Measurements from ENCODE around the gene PTPN1. TPM values are rescaled to one million over a fixed set of nuclear protein-coding genes. Genes with fewer than 3 reads are reported as not detected.

PTPN1 gene
- total and polyA plus RNA-seq, 2 of the 13 experiments (the other 11 are each of a cell fraction or from before 2014, with no cell fraction given) = 17.7 to 37.2 TPM

DNA sequence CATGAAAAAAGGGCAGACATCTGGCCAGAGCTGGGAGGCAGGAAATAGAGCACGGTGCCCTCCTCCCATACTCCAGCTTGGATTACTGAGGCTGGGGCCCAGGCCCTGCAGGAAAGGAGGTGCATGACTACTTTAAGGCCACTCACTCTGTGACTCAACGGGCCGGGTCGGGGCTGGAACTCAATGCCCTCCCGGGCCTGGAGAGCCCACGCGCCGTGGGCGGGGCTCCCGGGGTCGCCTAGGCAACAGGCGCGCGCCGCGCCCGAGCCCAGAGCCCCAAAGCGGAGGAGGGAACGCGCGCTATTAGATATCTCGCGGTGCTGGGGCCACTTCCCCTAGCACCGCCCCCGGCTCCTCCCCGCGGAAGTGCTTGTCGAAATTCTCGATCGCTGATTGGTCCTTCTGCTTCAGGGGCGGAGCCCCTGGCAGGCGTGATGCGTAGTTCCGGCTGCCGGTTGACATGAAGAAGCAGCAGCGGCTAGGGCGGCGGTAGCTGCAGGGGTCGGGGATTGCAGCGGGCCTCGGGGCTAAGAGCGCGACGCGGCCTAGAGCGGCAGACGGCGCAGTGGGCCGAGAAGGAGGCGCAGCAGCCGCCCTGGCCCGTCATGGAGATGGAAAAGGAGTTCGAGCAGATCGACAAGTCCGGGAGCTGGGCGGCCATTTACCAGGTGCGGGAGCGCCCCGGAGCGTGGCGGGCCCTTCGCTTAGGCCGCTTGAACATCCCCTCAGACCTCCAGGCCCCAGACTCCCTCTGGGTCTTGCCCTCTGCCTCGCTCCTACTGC is at the start of gene PTPN1 (continued):
- TF ChIP-seq ZNF598 (CRISPR knock-in tag; IDR thresholded peaks at IDR 0.05; ENCODE audit: borderline replicate concordance) (peak; percentile 88), ZKSCAN8 (CRISPR knock-in tag; IDR thresholded peaks at IDR 0.05; ENCODE audit: borderline replicate concordance) (no peak; the same call in 1 of the 2 replicates), NFYC (CRISPR knock-in tag; IDR thresholded peaks at IDR 0.05) (peak; percentile 95), HNRNPLL (IDR thresholded peaks at IDR 0.05; ENCODE audit: low read depth, low read length, poor library complexity, severe bottlenecking) (peak; percentile 85), ZNF24 (IDR thresholded peaks at IDR 0.05) (0 out of 2 replicates have a peak, but pooled peaks have one; percentile 57), ZNF790 (CRISPR knock-in tag; IDR thresholded peaks at IDR 0.05; ENCODE audit: borderline replicate concordance) (peak; percentile 93), GATAD1 (CRISPR knock-in tag; IDR thresholded peaks at IDR 0.05) (peak; percentile 92), HDAC1 (CRISPR knock-in tag; IDR thresholded peaks at IDR 0.05) (peak; percentile 82), MAZ (IDR thresholded peaks at IDR 0.05; ENCODE audit: borderline replicate concordance, low read depth, low read length) (peak; percentile 88), MAZ (CRISPR knock-in tag; IDR thresholded peaks at IDR 0.05; ENCODE audit: low read depth) (peak; percentile 95), SP140L (CRISPR knock-in tag; IDR thresholded peaks at IDR 0.05; ENCODE audit: borderline replicate concordance) (peak; percentile 94; the same call in 1 of the 2 replicates), ZNF546 (CRISPR knock-in tag; conservative IDR thresholded peaks at IDR 0.05) (peak; percentile 86), TEAD3 (CRISPR knock-in tag; optimal IDR thresholded peaks at IDR 0.05; ENCODE audit: borderline replicate concordance) (peak; percentile 60), SMC3 (IDR thresholded peaks at IDR 0.05; ENCODE audit: low read length) (no peak), SALL1 (CRISPR knock-in tag; IDR thresholded peaks at IDR 0.05) (peak; percentile 89), SOX13 (IDR thresholded peaks at IDR 0.05) (peak; percentile 17; the same call in 1 of the 2 replicates), SOX13 (CRISPR knock-in tag; conservative IDR thresholded peaks at IDR 0.05 in 1 of 2, IDR thresholded peaks at IDR 0.05 in 1 of 2) (peak in 1 of 2 experiments; percentile 28; a peak in 2 of 4 replicates), ZNF44 (CRISPR knock-in tag; IDR thresholded peaks at IDR 0.05) (0 out of 2 replicates have a peak, but pooled peaks have one; percentile 67), SIX4 (CRISPR knock-in tag; IDR thresholded peaks at IDR 0.05) (peak; percentile 96), TAF1 (CRISPR knock-in tag; IDR thresholded peaks at IDR 0.05) (peak; percentile 100), ZNF30 (CRISPR knock-in tag; IDR thresholded peaks at IDR 0.05) (peak; percentile 83; the same call in 1 of the 2 replicates), IRF2 (CRISPR knock-in tag; IDR thresholded peaks at IDR 0.05) (peak; percentile 91), ZNF7 (CRISPR knock-in tag; IDR thresholded peaks at IDR 0.05) (no peak), PCBP1 (IDR thresholded peaks at IDR 0.05; ENCODE audit: borderline replicate concordance, low read depth, low read length) (no peak), PHF20 (CRISPR knock-in tag; IDR thresholded peaks at IDR 0.05) (peak; percentile 83), MXD4 (CRISPR knock-in tag; IDR thresholded peaks at IDR 0.05) (peak; percentile 96), ATF1 (CRISPR knock-in tag; IDR thresholded peaks at IDR 0.05) (peak; percentile 56; the same call in 1 of the 2 replicates)
- TF ChIP-seq, protein P1, sequence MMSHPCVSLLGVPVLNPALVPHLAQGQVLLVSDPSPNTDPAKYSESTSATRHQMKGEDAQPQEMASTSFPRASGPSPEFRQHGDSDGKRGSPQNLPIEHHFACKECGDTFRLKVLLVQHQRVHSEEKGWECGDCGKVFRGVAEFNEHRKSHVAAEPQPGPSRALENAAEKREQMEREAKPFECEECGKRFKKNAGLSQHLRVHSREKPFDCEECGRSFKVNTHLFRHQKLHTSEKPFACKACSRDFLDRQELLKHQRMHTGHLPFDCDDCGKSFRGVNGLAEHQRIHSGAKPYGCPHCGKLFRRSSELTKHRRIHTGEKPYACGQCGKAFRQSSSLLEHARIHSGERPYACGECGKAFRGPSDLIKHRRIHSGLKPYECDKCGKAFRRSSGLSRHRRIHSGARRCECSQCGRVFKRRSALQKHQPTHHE (CRISPR knock-in tag; IDR thresholded peaks at IDR 0.05; ENCODE audit: borderline replicate concordance) = peak; percentile 95
- TF ChIP-seq, protein P2, sequence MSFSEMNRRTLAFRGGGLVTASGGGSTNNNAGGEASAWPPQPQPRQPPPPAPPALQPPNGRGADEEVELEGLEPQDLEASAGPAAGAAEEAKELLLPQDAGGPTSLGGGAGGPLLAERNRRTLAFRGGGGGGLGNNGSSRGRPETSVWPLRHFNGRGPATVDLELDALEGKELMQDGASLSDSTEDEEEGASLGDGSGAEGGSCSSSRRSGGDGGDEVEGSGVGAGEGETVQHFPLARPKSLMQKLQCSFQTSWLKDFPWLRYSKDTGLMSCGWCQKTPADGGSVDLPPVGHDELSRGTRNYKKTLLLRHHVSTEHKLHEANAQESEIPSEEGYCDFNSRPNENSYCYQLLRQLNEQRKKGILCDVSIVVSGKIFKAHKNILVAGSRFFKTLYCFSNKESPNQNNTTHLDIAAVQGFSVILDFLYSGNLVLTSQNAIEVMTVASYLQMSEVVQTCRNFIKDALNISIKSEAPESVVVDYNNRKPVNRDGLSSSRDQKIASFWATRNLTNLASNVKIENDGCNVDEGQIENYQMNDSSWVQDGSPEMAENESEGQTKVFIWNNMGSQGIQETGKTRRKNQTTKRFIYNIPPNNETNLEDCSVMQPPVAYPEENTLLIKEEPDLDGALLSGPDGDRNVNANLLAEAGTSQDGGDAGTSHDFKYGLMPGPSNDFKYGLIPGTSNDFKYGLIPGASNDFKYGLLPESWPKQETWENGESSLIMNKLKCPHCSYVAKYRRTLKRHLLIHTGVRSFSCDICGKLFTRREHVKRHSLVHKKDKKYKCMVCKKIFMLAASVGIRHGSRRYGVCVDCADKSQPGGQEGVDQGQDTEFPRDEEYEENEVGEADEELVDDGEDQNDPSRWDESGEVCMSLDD (CRISPR knock-in tag; IDR thresholded peaks at IDR 0.05; ENCODE audit: borderline replicate concordance) = no peak; the same call in 1 of the 2 replicates
